Thoracic aorta (tissue), 2 donors: ENCODE data around the gene MAP4K1. TPM values are rescaled to one million over a fixed set of nuclear protein-coding genes. Genes with fewer than 3 reads are reported as not detected.
"Not testable (repeated sequence)": the region's sequence is repeated elsewhere in the genome, so short reads cannot be mapped to it uniquely, and the experiment has no call there.

ENCODE experiments used
- ATAC-seq: fragments of 150-250 bp; one replicate; pipeline ENCODE4 v1.8.0; 2017; ENCODE audit warnings: low read depth; ENCODE audit not compliant: insufficient number of reproducible peaks, low FRiP score
- DNase-seq: peaks from one replicate; pipeline ENCODE4 v3.0.0-alpha.2; 2020; ENCODE audit warnings: low spot score
- H3K27ac ChIP-seq, 2 donors: fragments of 200-600 bp; sonication (generic); 1 replicate in 1 of 2; 2 replicates in 1 of 2; pipeline ENCODE4 v1.5.1; 2016; ENCODE audit warnings: mild to moderate bottlenecking in 2 of 2, moderate library complexity in 2 of 2
- H3K27me3 ChIP-seq: fragments of 200-600 bp; sonication (generic); replicated peaks from 2 replicates; pipeline ENCODE4 v1.6.0; 2016; ENCODE audit warnings: mild to moderate bottlenecking; ENCODE audit not compliant: insufficient read depth
- H3K36me3 ChIP-seq: fragments of 200-600 bp; sonication (generic); one replicate; pipeline ENCODE4 v1.5.1; 2016
- H3K4me1 ChIP-seq, 2 donors: fragments of 200-600 bp; sonication (generic); 1 replicate in 1 of 2; 2 replicates in 1 of 2; pipeline versions ENCODE4 v1.5.1 to v1.6.0; 2016; ENCODE audit warnings: low read depth in 2 of 2, mild to moderate bottlenecking in 1 of 2; ENCODE audit not compliant: control insufficient read depth in 1 of 2
- H3K4me3 ChIP-seq: fragments of 200-600 bp; sonication (generic); 2 replicates; pipeline ENCODE4 v1.5.1; 2016; ENCODE audit warnings: mild to moderate bottlenecking
- H3K9me3 ChIP-seq: fragments of 200-600 bp; sonication (generic); 2 replicates; pipeline ENCODE4 v1.5.1; 2016
- total RNA-seq, 2 donors: library from RNA; depleted of rRNA; stranded (reverse); fragments of >200 nt; gene quantifications; one replicate each; pipeline versions ENCODE4 v1.1.0 to v1.2.3, GENCODE V29; 2016
- TF ChIP-seq, protein P1 (sequence below): fragments of 200-600 bp; sonication (generic); IDR thresholded peaks from one replicate; pipeline ENCODE4 v1.5.1; 2019; ENCODE audit warnings: antibody characterized with exemption

MAP4K1 gene
- total RNA-seq, 2 donors from 2014 or later, result 4.6 to 33.7 TPM

DNA sequence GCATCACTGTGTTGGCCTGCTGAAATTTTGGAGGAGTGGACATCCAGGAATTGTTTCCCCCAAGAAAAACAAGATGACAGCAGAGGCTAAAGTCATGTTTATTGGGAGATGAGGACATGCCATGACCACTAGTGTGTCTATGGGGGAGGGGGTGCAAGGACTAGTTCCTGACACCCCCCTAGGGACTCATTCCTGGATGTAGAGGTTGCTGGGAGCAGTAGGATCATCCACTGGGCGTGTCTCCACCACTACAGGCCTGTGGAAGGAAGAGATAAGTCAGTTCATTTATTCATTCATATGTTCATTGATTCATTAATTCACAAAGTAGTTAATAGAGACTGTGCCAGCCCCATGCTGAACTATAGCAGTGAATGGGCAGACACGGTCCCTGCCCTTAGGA lies 30.2 kb downstream of the MAP4K1 start:
- no peak for DNase-seq
- H3K4me3 ChIP-seq, result no peak overlapping the region
- no peak overlapping the region for H3K27ac ChIP-seq
- no peak for ATAC-seq
- H3K4me1 ChIP-seq, result no peaks in the 10 kb centered on the region
- no peaks in the 10 kb centered on the region for H3K36me3 ChIP-seq
- TF ChIP-seq, protein P1, sequence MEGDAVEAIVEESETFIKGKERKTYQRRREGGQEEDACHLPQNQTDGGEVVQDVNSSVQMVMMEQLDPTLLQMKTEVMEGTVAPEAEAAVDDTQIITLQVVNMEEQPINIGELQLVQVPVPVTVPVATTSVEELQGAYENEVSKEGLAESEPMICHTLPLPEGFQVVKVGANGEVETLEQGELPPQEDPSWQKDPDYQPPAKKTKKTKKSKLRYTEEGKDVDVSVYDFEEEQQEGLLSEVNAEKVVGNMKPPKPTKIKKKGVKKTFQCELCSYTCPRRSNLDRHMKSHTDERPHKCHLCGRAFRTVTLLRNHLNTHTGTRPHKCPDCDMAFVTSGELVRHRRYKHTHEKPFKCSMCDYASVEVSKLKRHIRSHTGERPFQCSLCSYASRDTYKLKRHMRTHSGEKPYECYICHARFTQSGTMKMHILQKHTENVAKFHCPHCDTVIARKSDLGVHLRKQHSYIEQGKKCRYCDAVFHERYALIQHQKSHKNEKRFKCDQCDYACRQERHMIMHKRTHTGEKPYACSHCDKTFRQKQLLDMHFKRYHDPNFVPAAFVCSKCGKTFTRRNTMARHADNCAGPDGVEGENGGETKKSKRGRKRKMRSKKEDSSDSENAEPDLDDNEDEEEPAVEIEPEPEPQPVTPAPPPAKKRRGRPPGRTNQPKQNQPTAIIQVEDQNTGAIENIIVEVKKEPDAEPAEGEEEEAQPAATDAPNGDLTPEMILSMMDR, result no peak
- H3K9me3 ChIP-seq, result no peaks in the 10 kb centered on the region
- no peaks in the 10 kb centered on the region for H3K27me3 ChIP-seq

DNA sequence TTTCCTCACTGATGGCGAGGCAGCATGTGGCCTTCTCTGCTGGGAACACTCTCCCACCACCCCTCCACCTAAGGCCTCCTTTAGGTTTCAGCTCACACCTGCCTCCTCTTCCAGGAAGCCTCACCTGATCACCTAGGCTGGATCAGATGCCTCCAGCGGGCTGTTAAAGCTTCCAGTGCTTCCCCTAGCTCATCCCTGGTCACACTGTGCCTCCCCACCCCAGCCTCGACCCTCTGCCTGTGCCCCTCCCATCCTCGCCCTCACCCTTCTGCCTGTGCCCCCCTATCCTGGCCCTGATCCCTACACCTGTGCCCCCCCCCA lies 33.8 kb downstream of the MAP4K1 start:
- no peak for ATAC-seq
- H3K27ac ChIP-seq, result no peak overlapping the region

DNA sequence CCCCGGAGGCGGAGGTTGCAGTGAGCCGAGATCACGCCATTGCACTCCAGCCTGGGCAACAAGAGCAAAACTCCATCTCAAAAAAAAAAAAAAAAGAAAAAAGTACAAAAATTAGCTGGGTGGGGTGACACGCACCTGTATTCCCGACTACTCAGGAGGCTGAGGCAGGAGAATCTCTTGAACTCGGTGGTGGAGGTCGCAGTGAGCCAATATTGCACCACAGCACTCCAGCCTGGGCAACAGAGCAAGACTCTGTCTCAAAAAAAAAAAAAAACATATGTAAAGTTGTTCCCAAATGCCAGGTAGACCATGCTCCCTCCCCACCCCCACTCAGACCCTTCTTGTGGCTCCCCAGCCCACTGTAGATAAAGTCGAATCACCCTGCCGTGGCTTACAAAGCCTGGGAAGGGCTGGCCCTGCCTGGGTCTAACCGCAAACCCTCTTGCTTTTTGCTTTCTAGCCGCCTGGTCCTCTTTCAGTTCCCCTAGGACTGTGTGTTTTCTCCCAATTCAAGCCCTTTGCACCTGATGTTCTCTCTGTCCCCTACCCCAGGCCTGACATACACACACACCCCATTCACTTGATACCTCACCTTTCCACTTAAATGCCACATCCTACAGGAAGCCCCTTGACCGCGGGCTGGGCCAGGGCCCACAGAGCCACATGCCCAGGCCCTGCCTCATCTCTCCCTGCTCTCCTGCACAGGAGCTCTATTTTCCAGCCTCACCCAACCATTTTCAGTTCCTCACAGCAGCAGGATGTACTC lies 34.4 kb downstream of the MAP4K1 start:
- DNase-seq (no peak), ATAC-seq (no peak)
- TF ChIP-seq, protein P1, result no peak
- H3K36me3 ChIP-seq, result no peaks in the 10 kb centered on the region
- H3K27ac ChIP-seq, result no peak overlapping the region
- no peaks in the 10 kb centered on the region for H3K27me3 ChIP-seq
- H3K9me3 ChIP-seq, result no peaks in the 10 kb centered on the region
- H3K4me1 ChIP-seq, result no peaks in the 10 kb centered on the region
- H3K4me3 ChIP-seq, result no peak overlapping the region

More for the DNA sequence above, 33.8 kb downstream of the MAP4K1 start:
- H3K27me3 ChIP-seq, result no peaks in the 10 kb centered on the region
- no peaks in the 10 kb centered on the region for H3K36me3 ChIP-seq
- TF ChIP-seq, protein P1, result no peak
- H3K9me3 ChIP-seq, result no peaks in the 10 kb centered on the region
- H3K4me1 ChIP-seq, result no peaks in the 10 kb centered on the region
- DNase-seq, result no peak
- no peak overlapping the region for H3K4me3 ChIP-seq

DNA sequence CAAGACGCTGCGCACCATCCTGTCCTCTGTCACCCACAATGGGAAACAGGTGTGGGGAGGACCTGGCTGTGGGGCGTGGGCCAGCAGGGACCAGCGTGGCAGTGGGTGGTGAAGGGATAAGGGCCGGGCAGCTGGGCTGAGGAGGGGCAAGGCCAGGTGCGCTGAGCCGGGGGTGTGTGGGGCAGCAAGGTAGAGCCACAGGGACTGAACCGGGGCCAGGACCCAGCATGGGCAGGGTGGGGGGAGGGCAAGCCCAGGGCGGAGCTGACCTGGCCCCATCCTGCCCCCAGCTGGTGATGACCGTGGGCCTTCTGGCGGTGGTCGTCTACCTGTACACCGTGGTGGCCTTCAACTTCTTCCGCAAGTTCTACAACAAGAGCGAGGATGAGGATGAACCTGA lies 37.7 kb downstream of the MAP4K1 start:
- H3K27me3 ChIP-seq, result no peaks in the 10 kb centered on the region
- H3K36me3 ChIP-seq, result no peaks in the 10 kb centered on the region
- no peak overlapping the region for H3K27ac ChIP-seq
- H3K9me3 ChIP-seq, result no peaks in the 10 kb centered on the region
- TF ChIP-seq, protein P1, result no peak
- DNase-seq (no peak), ATAC-seq (no peak)
- H3K4me3 ChIP-seq, result no peak overlapping the region
- H3K4me1 ChIP-seq, result no peaks in the 10 kb centered on the region

DNA sequence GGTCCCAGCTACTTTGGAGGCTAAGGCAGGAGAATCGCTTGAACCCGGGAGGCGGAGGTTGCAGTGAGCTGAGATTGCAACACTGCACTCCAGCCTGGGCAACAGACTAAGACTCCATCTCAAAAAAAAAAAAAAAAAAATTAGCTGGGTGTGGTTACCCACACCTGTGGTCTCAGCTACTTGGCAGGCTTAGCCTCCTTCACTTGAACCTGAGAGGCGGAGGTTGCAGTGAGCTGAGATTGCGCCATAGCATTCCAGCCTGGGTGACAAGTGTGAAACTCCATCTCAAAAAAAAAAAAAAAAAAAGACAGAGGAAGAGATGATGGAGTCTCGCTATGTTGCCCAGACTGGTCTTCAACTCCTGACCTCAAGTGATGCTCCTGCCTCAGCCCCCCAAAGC lies 38.4 kb downstream of the MAP4K1 start:
- H3K36me3 ChIP-seq, ATAC-seq, H3K9me3 ChIP-seq: not testable (repeated sequence)

DNA sequence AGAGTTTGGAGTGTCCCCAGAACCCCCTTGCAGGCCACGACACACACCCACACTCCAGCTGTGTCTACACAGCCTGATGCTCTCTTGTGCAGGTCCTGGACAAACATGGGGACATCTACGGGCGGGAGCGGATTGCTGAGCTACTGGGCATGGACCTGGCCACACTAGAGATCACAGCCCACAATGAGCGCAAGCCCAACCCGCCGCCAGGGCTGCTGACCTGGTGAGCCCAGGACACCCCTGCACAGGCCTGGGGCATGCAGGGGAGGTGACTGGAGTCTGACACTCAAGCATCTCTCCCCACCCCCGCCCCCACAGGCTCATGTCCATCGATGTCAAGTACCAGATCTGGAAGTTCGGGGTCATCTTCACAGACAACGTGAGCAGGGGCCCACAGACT lies 39.9 kb downstream of the MAP4K1 start:
- DNase-seq (no peak), ATAC-seq (no peak)
- no peaks in the 10 kb centered on the region for H3K4me1 ChIP-seq
- H3K4me3 ChIP-seq, result no peak overlapping the region
- H3K36me3 ChIP-seq, result no peaks in the 10 kb centered on the region
- TF ChIP-seq, protein P1, result no peak
- no peaks in the 10 kb centered on the region for H3K27me3 ChIP-seq
- no peaks in the 10 kb centered on the region for H3K9me3 ChIP-seq
- H3K27ac ChIP-seq, result no peak overlapping the region

More for the DNA sequence above, 38.4 kb downstream of the MAP4K1 start:
- not testable (repeated sequence) for DNase-seq, H3K4me3 ChIP-seq, H3K4me1 ChIP-seq, H3K27me3 ChIP-seq, H3K27ac ChIP-seq
